Activated CD4-positive, alpha-beta T cell treated with anti-CD3 and anti-CD28 coated beads, Interleukin-2, amount 50 U/mL, for 1 hour (primary cell): Measurements from ENCODE around the gene GNAI3.

Source experiments
- DNase-seq: peaks from one replicate; pipeline ENCODE4 v3.0.0-alpha.2; 2020

Gene GNAI3

GRCh38 chr1:109667452-109668122 is 119.2 kb downstream of the GNAI3 start, which contains the start of gene GSTM2:
Gene GSTM2 (plus strand): TSS chr1:109668057. CDS start chr1:109668116, 59 bp downstream.
- DNase-seq = peak; percentile 81
